Brain microvascular endothelial cell (primary cell): ENCODE measurements around the gene LAGE3.

Experiments
- DNase-seq: peaks from one replicate; pipeline ENCODE4 v3.0.0-alpha.2; 2020
- H3K27ac ChIP-seq: fragments of 250-450 bp; sonication (Bioruptor Pico); 2 replicates; pipeline ENCODE4 v1.5.1; 2020; ENCODE audit warnings: mild to moderate bottlenecking, moderate library complexity
- H3K27me3 ChIP-seq: fragments of 250-450 bp; sonication (Bioruptor Pico); replicated peaks from 2 replicates; pipeline ENCODE4 v1.5.1; 2020; ENCODE audit warnings: mild to moderate bottlenecking
- H3K36me3 ChIP-seq: fragments of 250-450 bp; sonication (Bioruptor Pico); replicated peaks from 2 replicates; pipeline ENCODE4 v1.5.1; 2020; ENCODE audit warnings: mild to moderate bottlenecking
- H3K4me3 ChIP-seq: 2 replicates; pipeline ENCODE4 v1.5.1; 2011; ENCODE audit warnings: low read depth, mild to moderate bottlenecking, control low read depth, low read length, moderate library complexity
- in situ Hi-C: cut with HindIII; loops from 2 replicates; pipeline ENCODE4 v1.10.0; 2017; ENCODE audit warnings: low sequenced_read_pairs, low pct_ligation_motif_present
- TF ChIP-seq, protein P1 (sequence below): IDR thresholded peaks from 2 replicates; pipeline ENCODE4 v1.5.1; 2011; ENCODE audit warnings: low read depth, mild to moderate bottlenecking, moderate library complexity, low read length, control low read depth, inconsistent platforms; ENCODE audit errors: missing control alignments

LAGE3 gene

DNA sequence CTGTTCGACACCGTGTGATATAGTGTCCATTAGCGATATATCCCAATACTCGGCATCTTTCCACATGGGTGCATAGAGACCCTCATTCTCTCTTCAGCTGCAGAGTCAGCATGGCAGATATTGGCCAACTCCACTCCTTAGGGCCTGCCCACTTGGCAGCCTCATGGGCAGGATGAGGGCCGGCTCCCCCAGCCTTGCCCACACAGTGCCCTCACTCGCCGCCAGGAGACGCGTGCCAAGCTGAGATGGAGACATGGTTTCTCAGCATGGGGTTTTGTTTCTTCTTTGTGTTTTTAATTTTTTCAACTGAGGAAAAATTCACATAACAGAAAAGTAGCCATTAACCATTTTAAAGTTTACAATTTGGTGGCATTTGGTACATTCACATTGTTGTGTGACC lies 26.3 kb downstream of the LAGE3 start:
- in situ Hi-C loops, result no loop called here

DNA sequence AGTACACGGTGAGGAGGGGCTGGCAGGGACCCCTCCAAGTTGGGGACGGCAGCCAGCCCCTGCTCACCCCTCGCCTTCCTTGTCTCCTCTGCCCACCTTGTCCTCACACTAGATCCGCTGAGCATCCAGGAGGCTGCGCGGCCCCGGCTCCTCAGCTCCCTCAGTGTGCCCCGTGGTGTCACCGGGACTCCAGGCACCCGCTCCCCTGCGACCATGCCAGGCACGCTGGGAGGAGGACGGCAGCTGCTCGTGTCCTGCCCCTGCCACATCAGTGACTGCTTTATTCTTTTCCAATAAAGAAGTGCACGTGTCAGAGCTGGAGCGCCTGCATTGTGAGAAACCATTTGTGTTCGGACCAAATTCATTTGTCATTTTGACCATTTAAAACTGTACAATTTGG lies 28.8 kb downstream of the LAGE3 start:
- in situ Hi-C loops, result no loop called here

More for the DNA sequence above, 26.3 kb downstream of the LAGE3 start:
- H3K4me3 ChIP-seq, result no peak overlapping the region
- DNase-seq, result no peak
- H3K27me3 ChIP-seq, result no peaks in the 10 kb centered on the region
- TF ChIP-seq, protein P1, sequence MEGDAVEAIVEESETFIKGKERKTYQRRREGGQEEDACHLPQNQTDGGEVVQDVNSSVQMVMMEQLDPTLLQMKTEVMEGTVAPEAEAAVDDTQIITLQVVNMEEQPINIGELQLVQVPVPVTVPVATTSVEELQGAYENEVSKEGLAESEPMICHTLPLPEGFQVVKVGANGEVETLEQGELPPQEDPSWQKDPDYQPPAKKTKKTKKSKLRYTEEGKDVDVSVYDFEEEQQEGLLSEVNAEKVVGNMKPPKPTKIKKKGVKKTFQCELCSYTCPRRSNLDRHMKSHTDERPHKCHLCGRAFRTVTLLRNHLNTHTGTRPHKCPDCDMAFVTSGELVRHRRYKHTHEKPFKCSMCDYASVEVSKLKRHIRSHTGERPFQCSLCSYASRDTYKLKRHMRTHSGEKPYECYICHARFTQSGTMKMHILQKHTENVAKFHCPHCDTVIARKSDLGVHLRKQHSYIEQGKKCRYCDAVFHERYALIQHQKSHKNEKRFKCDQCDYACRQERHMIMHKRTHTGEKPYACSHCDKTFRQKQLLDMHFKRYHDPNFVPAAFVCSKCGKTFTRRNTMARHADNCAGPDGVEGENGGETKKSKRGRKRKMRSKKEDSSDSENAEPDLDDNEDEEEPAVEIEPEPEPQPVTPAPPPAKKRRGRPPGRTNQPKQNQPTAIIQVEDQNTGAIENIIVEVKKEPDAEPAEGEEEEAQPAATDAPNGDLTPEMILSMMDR, result no peak
- H3K36me3 ChIP-seq, result peaks cover 5% of the 10 kb centered on the region
- no peak overlapping the region for H3K27ac ChIP-seq

DNA sequence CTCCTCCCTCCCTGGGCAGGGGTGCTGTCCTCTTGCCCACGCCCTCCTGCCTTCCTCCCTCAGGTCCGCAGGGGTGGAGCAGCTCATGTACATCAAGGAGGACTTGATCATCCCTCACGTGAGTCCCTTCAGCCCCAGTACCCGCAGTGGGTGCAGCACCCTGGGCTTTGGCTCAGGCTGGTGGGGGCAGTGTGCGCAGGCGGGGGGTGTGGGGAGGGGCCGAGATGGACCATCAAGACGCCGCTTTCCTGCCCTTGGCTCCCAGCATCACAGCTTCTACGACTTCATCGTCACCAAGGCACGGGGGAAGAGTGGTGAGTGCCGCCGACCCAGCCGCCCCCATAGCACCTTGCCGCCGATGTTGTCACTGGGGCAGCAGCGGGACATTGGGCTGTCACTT lies 29.5 kb downstream of the LAGE3 start:
- Histone ChIP-seq H3K27me3 (no peaks in the 10 kb centered on the region), H3K36me3 (peaks cover 5% of the 10 kb centered on the region), H3K27ac (no peak overlapping the region), H3K4me3 (no peak overlapping the region)
- DNase-seq, result no peak
- TF ChIP-seq, protein P1, result no peak
- in situ Hi-C loops, result no loop called here

More for the DNA sequence above, 28.8 kb downstream of the LAGE3 start:
- TF ChIP-seq, protein P1, result no peak
- no peak for DNase-seq
- no peak overlapping the region for H3K27ac ChIP-seq
- H3K27me3 ChIP-seq, result no peaks in the 10 kb centered on the region
- no peak overlapping the region for H3K4me3 ChIP-seq
- peaks cover 5% of the 10 kb centered on the region for H3K36me3 ChIP-seq

DNA sequence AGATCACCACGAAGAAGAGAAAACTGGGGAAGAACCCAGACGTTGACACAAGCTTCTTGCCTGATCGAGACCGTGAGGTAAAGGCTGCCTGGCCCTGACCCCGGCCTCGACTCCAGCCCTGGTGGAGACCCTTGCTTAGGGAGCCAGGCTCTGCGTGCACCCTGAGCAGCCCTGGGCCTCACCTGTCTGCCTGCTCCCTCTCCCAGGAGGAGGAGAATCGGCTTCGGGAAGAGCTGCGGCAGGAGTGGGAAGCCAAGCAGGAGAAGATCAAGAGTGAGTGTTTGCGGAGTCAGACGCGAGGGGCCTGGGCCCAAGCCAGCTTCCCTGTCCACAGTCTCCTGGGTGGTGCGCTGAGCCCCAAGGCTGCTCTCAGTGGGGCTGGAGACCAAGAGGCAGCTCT lies 30.6 kb downstream of the LAGE3 start:
- peaks cover 5% of the 10 kb centered on the region for H3K36me3 ChIP-seq
- TF ChIP-seq, protein P1, result no peak
- no peak overlapping the region for H3K27ac ChIP-seq
- no peaks in the 10 kb centered on the region for H3K27me3 ChIP-seq
- no peak overlapping the region for H3K4me3 ChIP-seq
- in situ Hi-C loops, result no loop called here
- DNase-seq, result no peak

DNA sequence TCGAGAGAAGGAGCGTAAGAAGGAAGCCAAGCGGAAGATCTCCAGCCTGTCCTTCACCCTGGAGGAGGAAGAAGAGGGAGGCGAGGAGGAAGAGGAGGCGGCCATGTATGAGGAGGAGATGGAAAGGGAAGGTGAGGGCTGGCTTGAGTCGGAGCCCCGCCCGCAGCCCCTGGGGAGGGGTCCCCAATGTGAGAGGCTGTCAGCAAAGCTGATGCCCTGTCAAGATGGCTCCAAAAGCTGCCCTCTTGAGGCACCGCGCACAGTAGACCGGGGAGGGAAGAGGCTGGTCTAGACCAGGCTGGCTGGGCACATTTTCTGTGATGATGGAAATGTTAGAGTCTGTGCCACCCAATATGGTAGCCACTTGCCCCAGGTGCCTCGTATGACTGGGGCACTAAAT lies 32.7 kb downstream of the LAGE3 start:
- Histone ChIP-seq H3K27ac (no peak overlapping the region), H3K27me3 (no peaks in the 10 kb centered on the region), H3K36me3 (peaks cover 16% of the 10 kb centered on the region), H3K4me3 (no peak overlapping the region)
- TF ChIP-seq, protein P1, result no peak
- no peak for DNase-seq
- in situ Hi-C loops, result no loop called here

DNA sequence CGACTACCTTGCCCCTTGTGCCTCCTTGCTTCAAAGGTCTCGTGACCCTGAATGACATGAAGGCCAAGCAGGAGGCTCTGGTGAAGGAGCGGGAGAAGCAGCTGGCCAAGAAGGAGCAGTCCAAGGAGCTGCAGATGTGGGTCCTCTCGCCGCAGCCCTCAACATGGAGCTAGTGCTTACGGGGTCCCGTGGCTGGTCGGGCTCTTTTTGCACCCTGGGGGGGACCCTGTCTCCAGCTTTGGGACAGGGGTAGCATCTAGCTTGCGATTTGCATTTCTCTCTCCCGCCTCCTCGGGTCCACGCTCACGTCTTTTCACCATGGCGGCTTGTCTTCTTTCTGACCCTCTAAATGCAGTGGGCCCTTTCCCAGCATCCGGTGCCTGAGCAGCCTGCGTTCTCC lies 33.3 kb downstream of the LAGE3 start:
- H3K27me3 ChIP-seq, result no peaks in the 10 kb centered on the region
- TF ChIP-seq, protein P1, result no peak
- DNase-seq, result no peak
- in situ Hi-C loops, result no loop called here
- no peak overlapping the region for H3K4me3 ChIP-seq
- H3K36me3 ChIP-seq, result peaks cover 18% of the 10 kb centered on the region
- H3K27ac ChIP-seq, result no peak overlapping the region
